Activated CD4-positive, CD25-positive, alpha-beta regulatory T cell (primary cell): ENCODE measurements around the gene PNPLA2.

ENCODE experiments used
- DNase-seq, 4 experiments: peaks; one replicate each; lab custom pipeline; 2025; lab: John Stamatoyannopoulos, UW

Gene PNPLA2

DNA sequence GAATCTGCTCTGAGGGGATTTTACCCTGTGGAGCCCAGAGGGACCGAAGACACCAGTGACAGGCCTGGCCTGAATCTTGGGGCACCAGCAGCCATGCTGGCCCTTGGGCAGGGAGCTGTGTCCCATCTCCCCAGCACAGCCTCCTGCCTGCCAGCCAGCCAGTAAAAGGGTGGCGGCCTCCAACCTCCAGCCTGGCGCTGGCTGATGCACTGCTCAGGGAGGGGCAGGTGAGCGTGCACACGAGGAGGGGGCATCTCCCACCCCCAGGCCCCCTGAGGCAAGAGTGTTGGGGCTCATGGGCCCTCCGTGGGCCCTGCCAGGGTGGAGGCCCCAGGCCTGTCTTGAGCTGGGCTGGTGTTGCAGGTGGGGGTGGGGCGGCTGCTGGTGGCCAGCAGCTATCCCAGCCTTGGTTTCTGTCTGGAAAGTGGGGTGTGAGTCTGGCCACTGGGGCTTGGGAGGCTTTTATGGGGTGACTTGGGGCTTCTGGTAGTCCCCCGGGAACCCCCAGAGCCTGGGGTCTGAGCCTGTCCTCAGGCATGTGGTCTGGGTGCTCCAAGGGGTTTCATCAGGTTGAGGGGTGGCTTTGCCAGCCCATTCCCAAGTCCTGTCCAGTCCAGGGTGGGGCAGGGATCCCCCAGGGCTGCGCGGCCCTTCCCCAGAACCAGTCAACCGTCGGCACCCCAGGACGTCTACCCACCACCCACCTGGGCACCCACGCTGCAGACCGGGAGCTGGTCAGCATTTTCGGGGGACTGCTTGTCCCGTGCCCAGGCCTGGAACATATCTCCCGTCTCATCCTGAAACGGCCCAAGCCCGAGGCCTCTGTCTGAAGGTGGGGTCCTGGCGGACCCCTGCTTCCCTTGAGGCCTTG, 41.8 kb downstream of the PNPLA2 start:
- DNase-seq, result no peak

DNA sequence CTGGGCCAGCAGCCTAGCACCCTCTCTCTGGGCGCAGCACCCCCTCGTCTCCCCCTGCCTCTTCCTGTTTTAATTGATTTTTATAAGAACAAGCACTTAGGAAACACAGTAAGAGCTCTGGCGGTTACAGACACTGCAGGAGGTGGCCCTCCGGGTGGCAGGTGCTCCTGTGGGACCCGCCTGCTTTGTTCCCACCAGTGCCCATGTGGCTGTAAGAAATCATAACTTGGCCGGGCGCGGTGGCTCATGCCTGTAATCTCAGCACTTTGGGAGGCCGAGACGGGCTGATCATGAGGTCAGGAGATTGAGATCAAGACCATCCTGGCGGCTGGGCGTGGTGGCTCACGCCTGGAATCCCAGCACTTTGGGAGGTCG, 42.4 kb downstream of the PNPLA2 start:
- DNase-seq, result no peak

DNA sequence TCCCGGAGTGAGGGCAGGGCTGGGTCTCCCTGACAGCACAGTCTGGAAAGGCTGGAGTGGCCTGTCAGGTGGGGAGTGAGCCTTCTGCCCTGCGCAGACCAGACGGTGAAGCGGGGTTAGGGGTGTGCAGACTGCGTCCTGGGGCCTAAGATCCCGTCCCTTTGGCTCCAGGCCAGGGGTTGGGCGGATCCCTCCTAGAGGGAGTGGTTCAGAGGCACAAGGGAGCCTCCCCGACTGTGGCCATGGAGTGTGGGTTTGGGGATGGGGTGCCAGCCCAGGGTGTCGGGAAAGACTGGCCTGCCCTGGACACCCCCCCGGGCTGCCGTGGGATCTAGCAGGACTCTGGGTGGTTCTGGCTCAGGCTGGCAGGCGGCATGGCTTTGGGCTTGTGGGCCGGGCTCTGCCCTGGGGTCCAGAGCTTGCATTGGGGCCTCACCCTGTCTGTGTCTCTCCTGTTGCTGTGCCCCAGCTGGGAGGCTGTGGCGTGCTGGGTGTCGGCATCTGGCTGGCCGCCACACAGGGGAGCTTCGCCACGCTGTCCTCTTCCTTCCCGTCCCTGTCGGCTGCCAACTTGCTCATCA, 43.5 kb downstream of the PNPLA2 start:
- DNase-seq, result no peak

GRCh38 chr11:862696-863022, 43.9 kb downstream of the PNPLA2 start:
- DNase-seq, result no peak

GRCh38 chr11:863023-863909, 44.6 kb downstream of the PNPLA2 start:
- no peak for DNase-seq

DNA sequence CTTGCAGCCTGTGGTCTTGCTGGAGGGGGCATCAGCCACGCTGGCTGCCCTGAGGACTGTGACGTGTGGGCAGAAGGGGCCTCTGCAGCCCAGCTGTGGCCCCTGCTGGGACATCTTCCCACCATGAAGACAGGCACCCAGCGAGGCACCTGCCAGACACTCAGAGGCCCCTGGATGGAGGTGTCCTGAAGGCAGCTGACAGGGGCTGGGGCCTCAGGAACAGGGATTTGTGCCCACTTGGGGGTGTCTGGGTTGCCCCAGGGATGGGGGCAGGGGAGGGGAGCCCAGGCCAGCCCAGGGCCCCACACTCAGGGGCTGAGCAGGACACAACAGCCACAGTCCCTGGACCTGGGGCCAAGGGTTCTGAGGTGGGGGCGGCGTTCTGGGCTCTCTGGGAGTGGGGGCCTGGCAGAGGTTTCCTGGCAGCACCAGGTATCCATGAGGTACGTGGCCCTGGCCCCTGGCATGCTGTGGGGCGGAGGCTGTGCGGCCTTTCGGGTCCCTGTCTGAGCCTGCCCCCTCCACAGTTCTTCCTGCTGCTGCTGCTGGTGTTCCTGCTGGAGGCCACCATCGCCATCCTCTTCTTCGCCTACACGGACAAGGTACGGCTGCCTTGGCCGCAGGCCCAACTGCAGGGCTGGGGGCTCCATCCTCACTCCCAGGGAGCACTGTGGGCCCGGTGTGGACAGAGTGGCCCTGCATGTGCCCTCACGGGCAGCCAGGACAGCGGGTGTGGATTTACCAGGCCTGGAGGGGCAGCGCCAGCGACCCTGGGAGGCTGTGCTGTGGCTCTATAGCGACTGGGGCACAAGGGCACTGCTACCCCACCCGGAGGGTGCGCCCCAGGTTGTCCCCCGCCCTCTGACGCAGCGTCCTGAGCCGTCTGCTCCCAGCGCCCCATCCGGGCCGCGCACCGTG, 45.5 kb downstream of the PNPLA2 start:
- no peak for DNase-seq

DNA sequence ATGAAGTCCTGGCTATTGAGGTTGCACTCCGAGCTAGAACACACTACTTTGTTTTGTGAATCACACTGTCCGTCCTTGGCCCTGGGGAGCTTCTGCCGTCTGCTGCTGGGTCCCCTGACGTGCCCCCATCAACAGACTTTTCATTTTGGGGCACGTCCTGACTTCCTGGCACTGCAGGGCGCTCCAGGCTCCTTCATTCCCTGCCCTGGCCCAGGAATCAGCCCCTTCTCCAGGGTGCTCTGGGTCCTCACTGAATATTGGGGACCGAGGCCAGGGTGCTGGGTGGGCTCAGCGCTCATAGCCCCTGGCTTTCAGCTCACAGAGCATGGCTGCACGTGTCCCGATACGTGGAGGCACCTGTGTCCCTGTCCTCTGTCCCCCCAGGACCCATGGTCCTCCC, 46.2 kb downstream of the PNPLA2 start:
- no peak for DNase-seq

DNA sequence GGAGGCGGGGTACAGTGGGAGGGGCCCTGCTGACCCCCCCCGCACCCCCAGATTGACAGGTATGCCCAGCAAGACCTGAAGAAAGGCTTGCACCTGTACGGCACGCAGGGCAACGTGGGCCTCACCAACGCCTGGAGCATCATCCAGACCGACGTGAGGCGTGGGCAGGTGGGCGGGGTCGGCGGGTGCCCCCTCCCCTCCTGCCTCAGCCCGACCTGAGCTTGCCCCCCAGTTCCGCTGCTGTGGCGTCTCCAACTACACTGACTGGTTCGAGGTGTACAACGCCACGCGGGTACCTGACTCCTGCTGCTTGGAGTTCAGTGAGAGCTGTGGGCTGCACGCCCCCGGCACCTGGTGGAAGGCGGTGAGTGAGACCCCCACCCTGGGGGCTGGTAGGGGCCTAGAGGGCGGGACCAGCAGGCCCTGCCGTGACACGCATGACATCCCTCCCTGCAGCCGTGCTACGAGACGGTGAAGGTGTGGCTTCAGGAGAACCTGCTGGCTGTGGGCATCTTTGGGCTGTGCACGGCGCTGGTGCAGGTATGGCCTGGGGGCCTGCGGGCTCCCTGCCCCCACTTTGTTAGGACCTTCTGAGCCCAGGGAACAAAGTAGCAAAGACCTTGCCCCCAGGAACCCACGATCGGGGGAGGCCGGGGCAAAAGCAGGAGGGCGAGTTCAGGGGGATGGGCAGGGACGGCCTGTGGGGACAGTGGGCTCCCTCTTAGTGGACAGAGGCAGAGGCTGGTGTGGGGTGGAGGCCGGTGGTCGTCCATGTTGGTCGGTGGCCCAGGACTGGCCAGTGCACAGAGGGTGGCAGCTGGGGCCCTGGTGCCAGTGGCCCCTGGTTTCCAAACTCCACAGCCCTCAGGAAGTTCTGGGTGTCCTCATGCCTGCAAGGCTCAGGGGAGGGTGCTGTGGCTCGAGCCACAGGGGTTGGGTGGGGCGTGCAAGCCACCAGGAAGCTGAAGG, 47.0 kb downstream of the PNPLA2 start:
- DNase-seq, result no peak

GRCh38 chr11:866481-866880, 47.8 kb downstream of the PNPLA2 start:
- DNase-seq, result no peak

DNA sequence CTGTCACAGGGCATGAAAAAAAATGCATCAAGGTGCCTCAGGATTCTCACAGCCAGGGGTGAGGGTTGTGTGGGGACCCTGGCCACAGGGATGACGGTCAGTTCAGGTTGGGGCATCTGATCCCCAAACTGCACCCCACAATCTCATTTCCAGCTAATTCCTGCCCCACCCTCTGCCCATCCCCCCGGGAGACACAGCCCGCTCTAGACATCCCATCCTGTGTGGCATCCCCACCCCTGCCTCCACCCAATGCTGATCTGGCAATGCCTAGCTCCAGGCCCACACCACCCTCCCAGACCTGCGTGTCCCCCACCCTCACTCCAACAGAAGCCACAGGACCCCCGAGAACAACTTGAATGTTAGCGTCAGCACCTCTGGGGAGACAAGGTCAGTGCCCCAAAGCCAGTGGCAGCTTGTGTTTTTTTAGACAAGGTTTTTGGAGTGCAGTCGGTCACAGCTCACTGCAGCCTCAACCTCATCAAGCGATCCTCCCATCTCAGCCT, 49.2 kb downstream of the PNPLA2 start:
- no peak for DNase-seq

- no peak for DNase-seq
Observed at GRCh38 chr11:868394-868793, 49.7 kb downstream of the PNPLA2 start.

GRCh38 chr11:868802-869201, 50.1 kb downstream of the PNPLA2 start:
- DNase-seq, result no peak

- no peak for DNase-seq
Observed at GRCh38 chr11:869399-870126, 50.8 kb downstream of the PNPLA2 start.

- DNase-seq, result no peak
Observed at GRCh38 chr11:870127-870413, 51.4 kb downstream of the PNPLA2 start.

- DNase-seq, result no peak
Observed at GRCh38 chr11:870418-870817, 51.7 kb downstream of the PNPLA2 start.

GRCh38 chr11:871472-871871, 52.8 kb downstream of the PNPLA2 start:
- no peak for DNase-seq

DNA sequence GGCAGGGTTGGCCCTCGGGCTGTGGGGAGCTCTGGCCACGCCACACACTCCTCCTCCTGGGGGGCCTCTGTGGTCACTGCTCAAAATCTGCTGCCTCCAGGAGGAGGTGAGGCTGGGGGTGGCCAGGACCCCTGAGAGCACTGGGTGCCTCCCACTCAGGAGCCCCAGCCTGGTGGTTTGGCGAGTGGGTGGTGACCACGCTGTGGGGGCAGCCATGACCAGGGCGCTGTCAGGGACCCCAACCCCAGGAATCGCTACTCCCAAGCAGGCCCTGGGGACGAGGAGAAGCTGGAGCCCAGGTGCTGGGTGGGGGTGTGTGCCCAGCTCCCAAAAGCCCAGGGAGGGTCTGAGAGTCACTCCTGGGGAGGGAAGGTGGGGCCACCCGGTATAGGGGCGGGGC, 54.1 kb downstream of the PNPLA2 start:
- no peak for DNase-seq

GRCh38 chr11:873706-874105, 55.0 kb downstream of the PNPLA2 start:
- no peak for DNase-seq
